Thyroid gland (tissue), 4 donors: Measurements from ENCODE around the gene MEN1. TPM values are rescaled to one million over a fixed set of nuclear protein-coding genes. Genes with fewer than 3 reads are reported as not detected.

Experiments
- DNase-seq, 2 donors: peaks; one replicate each; pipeline ENCODE4 v3.0.0-alpha.2; 2019
- H3K27ac ChIP-seq, 3 donors: fragments of 200-600 bp; sonication (generic); 1 replicate in 2 of 3; 2 replicates in 1 of 3; pipeline ENCODE4 v1.5.1; 2016 to 2019; ENCODE audit warnings: mild to moderate bottlenecking in 1 of 3, moderate library complexity in 1 of 3
- H3K27me3 ChIP-seq: fragments of 200-600 bp; sonication (generic); one replicate; pipeline ENCODE4 v1.5.1; 2019
- H3K36me3 ChIP-seq, 2 donors: fragments of 200-600 bp; sonication (generic); one replicate each; pipeline ENCODE4 v1.5.1; 2016 to 2019
- H3K4me1 ChIP-seq, 2 donors: fragments of 200-600 bp; sonication (generic); one replicate each; pipeline ENCODE4 v1.5.1; 2017 to 2019
- H3K4me3 ChIP-seq, 3 donors: fragments of 200-600 bp; sonication (generic); replicated peaks in 1 of 3; 1 replicate in 2 of 3; 2 replicates in 1 of 3; pipeline ENCODE4 v1.5.1; 2016; ENCODE audit warnings: mild to moderate bottlenecking in 1 of 3
- H3K9me3 ChIP-seq: fragments of 200-600 bp; sonication (generic); one replicate; pipeline ENCODE4 v1.5.1; 2017
- CTCF ChIP-seq, 6 experiments: fragments of 200-600 bp in 3 of 6; fragments of 450-650 bp in 3 of 6; sonication (generic) in 3 of 6; IDR thresholded peaks; one replicate each; pipeline ENCODE4 v1.5.1; 2016 to 2019; ENCODE audit warnings: antibody characterized with exemption in 6 of 6, mild to moderate bottlenecking in 2 of 6, inconsistent platforms in 1 of 6, moderate library complexity in 1 of 6
- POLR2A ChIP-seq, 2 donors: fragments of 450-650 bp; IDR thresholded peaks; one replicate each; pipeline ENCODE4 v1.6.1; 2017; ENCODE audit warnings: antibody characterized with exemption in 2 of 2, mild to moderate bottlenecking in 2 of 2, moderate library complexity in 1 of 2
- WGBS, 2 donors: methylation state at CpG; one replicate each; pipeline ENCODE4 v1.1.5; 2017; 5-methylcytosine and 5-hydroxymethylcytosine counted together
- intact Hi-C: fragments of 100-400 bp; cut with DNase I; formaldehyde crosslinking; loops from one replicate; pipeline ENCODE4 v1.15.1; 2023
- total RNA-seq, 4 donors: library from RNA; depleted of rRNA; stranded (reverse); fragments of >200 nt; gene quantifications; one replicate each; pipeline ENCODE4 v1.2.3, GENCODE V29; 2016

The MEN1 gene
- total RNA-seq, 4 donors from 2014 or later = 23.5 to 31.5 (median 25.1) TPM

DNA sequence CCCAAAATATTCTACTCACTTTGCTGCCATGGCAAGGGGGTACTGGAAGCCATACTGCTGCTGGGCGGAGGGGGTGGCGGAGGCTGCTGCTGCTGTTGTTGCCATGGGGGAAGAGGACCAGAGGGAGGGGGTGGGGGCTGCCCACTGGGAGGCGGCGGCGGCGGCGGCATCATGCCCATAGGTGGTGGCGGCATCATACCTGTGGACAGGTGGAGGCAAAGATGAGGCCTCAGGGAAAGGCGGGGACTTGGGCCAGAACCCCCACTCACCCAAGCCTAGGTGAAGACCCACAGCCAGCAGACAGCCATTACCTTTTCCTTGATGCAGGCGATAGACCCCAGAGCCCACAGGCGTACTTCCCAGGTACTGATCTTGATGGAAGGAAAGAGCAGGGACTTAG lies 43.5 kb downstream of the MEN1 start:
- no peak for TF ChIP-seq CTCF (IDR thresholded peaks at IDR 0.05)
- no peak for TF ChIP-seq POLR2A (IDR thresholded peaks at IDR 0.05)
- Histone ChIP-seq H3K27ac (peak overlapping the region in 1 of 3 donors; percentile 37), H3K4me1 (peaks cover 17 to 26% of the 10 kb centered on the region in 2 donors), H3K9me3 (no peaks in the 10 kb centered on the region), H3K4me3 (no peak overlapping the region), H3K36me3 (peaks cover 78 to 92% of the 10 kb centered on the region in 2 donors), H3K27me3 (no peaks in the 10 kb centered on the region)
- 80 to 99% methylated on average over 2 to 11 of the region's 11 CpGs for WGBS, 2 donors
- intact Hi-C loops = no loop called here
- no peak for DNase-seq

DNA sequence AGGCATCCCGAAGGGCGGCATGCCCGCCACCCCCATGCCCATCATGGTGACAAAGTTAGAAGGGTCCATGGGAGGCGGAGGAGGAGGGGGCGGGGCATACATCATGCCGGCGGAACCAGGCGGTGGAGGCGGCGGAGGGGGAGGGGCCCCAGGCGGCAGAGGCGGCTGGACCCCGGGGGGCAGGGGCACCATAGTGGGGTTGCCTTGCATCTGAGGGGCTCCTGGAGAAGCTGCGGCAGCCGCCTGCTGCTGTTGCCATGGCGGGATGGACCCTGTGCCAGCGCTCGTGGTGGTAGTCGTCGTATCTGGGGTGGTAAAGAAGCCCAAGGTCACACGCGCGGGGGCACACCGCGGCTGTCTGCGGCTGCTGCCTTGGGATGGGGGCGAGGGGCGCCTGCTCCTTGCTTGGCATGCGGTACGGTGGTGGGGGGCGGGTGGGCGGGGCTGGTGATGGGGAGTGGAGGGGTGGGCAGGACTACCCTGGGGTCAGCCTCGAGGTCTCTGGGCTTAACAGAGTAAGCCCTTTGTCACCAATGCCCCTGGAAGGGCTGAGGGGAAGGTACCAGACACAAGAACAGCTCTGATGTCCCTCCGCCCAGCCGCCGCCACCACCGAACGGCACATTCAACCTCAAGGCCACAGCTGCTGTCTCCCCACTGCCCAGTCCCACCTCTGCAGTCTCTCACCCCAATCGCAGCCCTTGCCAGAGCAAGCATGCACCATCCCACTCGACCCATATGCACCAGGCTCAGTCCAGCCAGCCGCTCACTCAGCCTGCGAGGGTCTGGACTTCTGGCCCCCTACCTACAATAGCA lies 44.3 kb downstream of the MEN1 start:
- TF ChIP-seq POLR2A (IDR thresholded peaks at IDR 0.05) (no peak), CTCF (IDR thresholded peaks at IDR 0.05) (no peak)
- no peaks in the 10 kb centered on the region for H3K9me3 ChIP-seq
- WGBS, 2 donors = 95 to 96% methylated on average over 28 of the region's 42 CpGs
- no peak overlapping the region for H3K27ac ChIP-seq
- no peaks in the 10 kb centered on the region for H3K27me3 ChIP-seq
- peaks cover 17 to 32% of the 10 kb centered on the region in 2 donors for H3K4me1 ChIP-seq
- no peak overlapping the region for H3K4me3 ChIP-seq
- intact Hi-C loops = no loop called here
- H3K36me3 ChIP-seq = peaks cover 72 to 84% of the 10 kb centered on the region in 2 donors
- no peak for DNase-seq

GRCh38 chr11:64765291-64765850 lies 45.0 kb downstream of the MEN1 start:
- TF ChIP-seq CTCF (IDR thresholded peaks at IDR 0.05) (no peak), POLR2A (IDR thresholded peaks at IDR 0.05) (no peak)
- DNase-seq = no peak
- peaks cover 65 to 77% of the 10 kb centered on the region in 2 donors for H3K36me3 ChIP-seq
- H3K27ac ChIP-seq = no peak overlapping the region
- intact Hi-C loops = no loop called here
- H3K27me3 ChIP-seq = no peaks in the 10 kb centered on the region
- no peaks in the 10 kb centered on the region for H3K9me3 ChIP-seq
- WGBS, 2 donors = 89 to 92% methylated on average over 30 of the region's 30 CpGs
- no peak overlapping the region for H3K4me3 ChIP-seq
- H3K4me1 ChIP-seq = peaks cover 23 to 39% of the 10 kb centered on the region in 2 donors

- Histone ChIP-seq H3K27ac (peak overlapping the region in 1 of 3 donors; percentile 24), H3K4me1 (peaks cover 29 to 45% of the 10 kb centered on the region in 2 donors), H3K4me3 (no peak overlapping the region), H3K36me3 (peaks cover 59 to 70% of the 10 kb centered on the region in 2 donors), H3K27me3 (no peaks in the 10 kb centered on the region), H3K9me3 (no peaks in the 10 kb centered on the region)
- 92 to 96% methylated on average over 8 of the region's 8 CpGs for WGBS, 2 donors
- intact Hi-C loops = no loop called here
- no peak for TF ChIP-seq POLR2A (IDR thresholded peaks at IDR 0.05)
- no peak for TF ChIP-seq CTCF (IDR thresholded peaks at IDR 0.05)
- no peak for DNase-seq
Measured at GRCh38 chr11:64764753-64765152, 45.6 kb downstream of the MEN1 start.

DNA sequence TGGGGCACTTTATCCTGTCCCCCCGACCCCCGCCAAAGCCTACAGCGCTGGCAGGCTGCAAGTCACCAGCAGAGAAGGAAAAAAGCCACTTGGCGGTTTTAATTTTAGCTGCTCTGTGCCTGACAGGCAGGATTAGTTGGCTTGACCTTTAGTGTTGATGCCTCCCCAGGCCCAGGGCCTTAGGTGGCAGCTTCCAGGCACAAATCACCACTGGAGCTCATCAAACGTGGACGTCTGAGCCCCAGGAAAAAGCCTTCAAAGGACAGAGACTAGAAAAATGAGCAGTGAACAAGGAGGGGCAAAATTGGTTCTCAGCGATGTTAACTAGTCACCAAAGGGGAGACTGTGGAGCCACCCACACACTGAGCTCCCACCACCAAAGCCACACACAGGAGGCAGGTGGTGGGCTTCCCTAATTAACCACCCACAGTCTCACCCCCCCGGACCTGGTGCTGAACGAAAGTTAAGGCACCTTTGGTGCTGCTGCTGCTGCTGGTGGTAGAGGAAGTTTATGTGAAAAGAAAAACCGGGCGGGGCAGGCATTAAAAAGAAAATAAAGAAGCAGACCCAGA lies 46.2 kb downstream of the MEN1 start:
- H3K36me3 ChIP-seq = peaks cover 52 to 64% of the 10 kb centered on the region in 2 donors
- H3K27me3 ChIP-seq = no peaks in the 10 kb centered on the region
- peaks cover 34 to 51% of the 10 kb centered on the region in 2 donors for H3K4me1 ChIP-seq
- H3K9me3 ChIP-seq = no peaks in the 10 kb centered on the region
- no peak for DNase-seq
- H3K27ac ChIP-seq = peak overlapping the region in 2 of 3 donors; percentile 47 to 75
- intact Hi-C loops = no loop called here
- TF ChIP-seq CTCF (IDR thresholded peaks at IDR 0.05) = no peak
- no peak for TF ChIP-seq POLR2A (IDR thresholded peaks at IDR 0.05)
- WGBS, 2 donors = 74 to 83% methylated on average over 11 of the region's 11 CpGs
- no peak overlapping the region for H3K4me3 ChIP-seq
